ENCODE data around the gene NELL1.

DNA sequence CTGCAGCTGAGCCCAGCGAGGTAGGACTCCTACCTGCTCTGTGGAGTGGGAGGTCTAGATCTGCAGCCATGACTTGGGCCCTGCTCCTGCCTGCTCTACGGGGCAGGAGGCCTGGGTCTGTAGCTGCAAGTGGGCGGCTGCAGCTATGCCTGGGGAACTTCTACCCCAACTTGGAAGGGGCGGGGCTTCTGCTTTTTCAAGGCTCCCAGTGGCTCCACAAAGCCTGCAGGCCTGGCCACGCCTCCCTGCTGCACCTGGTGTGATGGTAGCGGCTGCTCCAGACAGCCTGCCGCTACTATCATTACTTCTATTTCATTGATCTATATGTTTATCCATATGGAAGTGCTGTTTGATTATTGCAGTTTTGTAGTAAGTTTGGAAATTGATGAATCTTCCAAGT is 121.2 kb downstream of the NELL1 start:
- no peak for TF ChIP-seq FOXM1 (IDR thresholded peaks at IDR 0.05; ENCODE audit: borderline replicate concordance)
- TF ChIP-seq HDGF (IDR thresholded peaks at IDR 0.05; ENCODE audit: borderline replicate concordance) = no peak
- TF ChIP-seq BHLHE40 (IDR thresholded peaks at IDR 0.05; ENCODE audit: borderline replicate concordance) = no peak
- TF ChIP-seq TARDBP (IDR thresholded peaks at IDR 0.05) = no peak
- no peak for TF ChIP-seq FOXA1 (IDR thresholded peaks at IDR 0.05)
- no peak for TF ChIP-seq LEF1 (IDR thresholded peaks at IDR 0.05; ENCODE audit: borderline replicate concordance)
- no peak for TF ChIP-seq NFRKB (IDR thresholded peaks at IDR 0.05)
- no peak for TF ChIP-seq SP1 (IDR thresholded peaks at IDR 0.05)
- TF ChIP-seq ELF4 (IDR thresholded peaks at IDR 0.05) = no peak

Measured in HEK293T (cell line).